Naive thymus-derived CD8-positive, alpha-beta T cell (primary cell): ENCODE data around the gene CRELD1. TPM values are rescaled to one million over a fixed set of nuclear protein-coding genes. Genes with fewer than 3 reads are reported as not detected.

Experiments
- ATAC-seq, 2 donors: fragments of 150-1000 bp; cut with Tn5 transposase in 1 of 2; sonication (Bioruptor Pico), chemical (Tn5 transposase) in 1 of 2; 1 replicate in 1 of 2; 2 replicates in 1 of 2; pipeline ENCODE4 v1.10.0; 2021; ENCODE audit warnings: mild to moderate bottlenecking in 2 of 2, moderate library complexity in 2 of 2
- POLR2A ChIA-PET: fragments of 350-600 bp; sonication (Branson Sonifier 250); formaldehyde crosslinking; loops from one replicate; lab custom pipeline; 2021; ENCODE audit warnings: antibody characterized with exemption; lab: Charles Lee
- DNase-seq, 10 donors: peaks; one replicate each; pipeline versions ENCODE4 v3.0.0 to v3.0.0-alpha.2; 2020 to 2022
- H3K27ac Mint-ChIP-seq, 10 donors: one replicate each; pipeline ENCODE4 v1.8.0; 2020 to 2022; ENCODE audit warnings: mild to moderate bottlenecking in 10 of 10, mixed read lengths in 10 of 10, moderate library complexity in 4 of 10, inconsistent platforms in 1 of 10
- H3K27me3 Mint-ChIP-seq, 5 donors: one replicate each; pipeline ENCODE4 v1.8.0; 2021 to 2022; ENCODE audit warnings: mixed read lengths in 5 of 5
- H3K36me3 Mint-ChIP-seq, 3 donors: one replicate each; pipeline ENCODE4 v1.8.0; 2020 to 2022; ENCODE audit warnings: mixed read lengths in 3 of 3, mild to moderate bottlenecking in 2 of 3, inconsistent platforms in 1 of 3
- H3K4me1 Mint-ChIP-seq, 4 donors: one replicate each; pipeline ENCODE4 v1.8.0; 2021 to 2022; ENCODE audit warnings: mixed read lengths in 4 of 4
- H3K4me3 Mint-ChIP-seq, 10 donors: one replicate each; pipeline ENCODE4 v1.8.0; 2020 to 2022; ENCODE audit warnings: mild to moderate bottlenecking in 10 of 10, mixed read lengths in 10 of 10, moderate library complexity in 6 of 10, inconsistent platforms in 1 of 10
- H3K9me3 Mint-ChIP-seq, 9 donors: one replicate each; pipeline ENCODE4 v1.8.0; 2020 to 2022; ENCODE audit warnings: mixed read lengths in 9 of 9, mild to moderate bottlenecking in 3 of 9, inconsistent platforms in 1 of 9, moderate library complexity in 1 of 9
- polyA plus RNA-seq, 3 donors: library from polyadenylated mRNA; unstranded; fragments of 300-500 nt; fragmentation: Illumina TruSeq; gene quantifications; one replicate each; pipeline ENCODE4 v1.2.3, GENCODE V29; 2021
- total RNA-seq, 8 experiments: library from RNA in 2 of 8; stranded (reverse) in 2 of 8; gene quantifications; one replicate each; pipeline ENCODE4 v1.2.3 and lab custom pipeline; 2021 to 2026

Gene CRELD1
- total and polyA plus RNA-seq, 5 experiments from 2014 or later = 25.5 to 58.3 (median 33.3) TPM

GRCh38 chr3:9976721-9977709, 43.4 kb downstream of the CRELD1 start:
- POLR2A ChIA-PET = interaction anchor here (1.6 kb wide), 1 partner anchor 9 kb away, joined by 5 read pairs; the partner anchor contains the start of gene EMC3
- no peak for DNase-seq

GRCh38 chr3:9978710-9979305, 45.2 kb downstream of the CRELD1 start:
- no peak overlapping the region for H3K27ac Mint-ChIP-seq

More at GRCh38 chr3:9976721-9977709, 43.4 kb downstream of the CRELD1 start:
- Mint-ChIP-seq H3K27ac (peak overlapping the region in 1 of 10 donors; percentile 36), H3K4me3 (no peak overlapping the region), H3K9me3 (no peaks in the 10 kb centered on the region), H3K36me3 (peaks cover 0 to 81% (median 16%) of the 10 kb centered on the region in 3 donors), H3K27me3 (no peaks in the 10 kb centered on the region), H3K4me1 (peaks cover 5 to 22% (median 14%) of the 10 kb centered on the region in 4 donors)
- ATAC-seq = no peak

GRCh38 chr3:9980251-9980650, 46.6 kb downstream of the CRELD1 start:
- POLR2A ChIA-PET = interaction anchor here (0.7 kb wide), 1 partner anchor 28 kb away, joined by 3 read pairs; no protein-coding TSS in a partner anchor
- no peak for DNase-seq
- ATAC-seq = no peak
- Mint-ChIP-seq H3K9me3 (no peaks in the 10 kb centered on the region), H3K36me3 (peaks cover 0 to 64% (median 4%) of the 10 kb centered on the region in 3 donors), H3K4me1 (peaks cover 5 to 34% (median 22%) of the 10 kb centered on the region in 4 donors), H3K4me3 (no peak overlapping the region), H3K27ac (no peak overlapping the region), H3K27me3 (no peaks in the 10 kb centered on the region)

More at GRCh38 chr3:9978710-9979305, 45.2 kb downstream of the CRELD1 start:
- no peak overlapping the region for H3K4me3 Mint-ChIP-seq
- no peaks in the 10 kb centered on the region for H3K27me3 Mint-ChIP-seq
- no peaks in the 10 kb centered on the region for H3K9me3 Mint-ChIP-seq
- POLR2A ChIA-PET = no interaction called here
- peaks cover 5 to 28% (median 18%) of the 10 kb centered on the region in 4 donors for H3K4me1 Mint-ChIP-seq
- peaks cover 0 to 73% (median 10%) of the 10 kb centered on the region in 3 donors for H3K36me3 Mint-ChIP-seq
- DNase-seq = no peak
- ATAC-seq = no peak

GRCh38 chr3:9986230-9986725, 52.6 kb downstream of the CRELD1 start:
- Mint-ChIP-seq H3K4me1 (peaks cover 7 to 46% (median 32%) of the 10 kb centered on the region in 4 donors), H3K27ac (peak overlapping the region; percentile 92 to 100 (median 99)), H3K9me3 (no peaks in the 10 kb centered on the region), H3K36me3 (peaks cover 0 to 13% (median 0%) of the 10 kb centered on the region in 3 donors), H3K4me3 (peak overlapping the region; percentile 91 to 98 (median 96)), H3K27me3 (peaks cover 0 to 2% (median 0%) of the 10 kb centered on the region in 5 donors)
- peak; percentile 61 to 66 for ATAC-seq
- POLR2A ChIA-PET = interaction anchor here (0.5 to 2.7 kb wide), 13 partner anchors 9 to 294 kb away, joined by 3 to 26 read pairs (median 5); partner anchors contain the start of genes ARPC4, CRELD1, FANCD2 and PRRT3
- no peak for DNase-seq

GRCh38 chr3:9994086-9994844, 60.6 kb downstream of the CRELD1 start:
- H3K9me3 Mint-ChIP-seq = no peaks in the 10 kb centered on the region
- no peaks in the 10 kb centered on the region for H3K4me1 Mint-ChIP-seq
- POLR2A ChIA-PET = no interaction called here
- H3K27me3 Mint-ChIP-seq = no peaks in the 10 kb centered on the region
- no peak overlapping the region for H3K4me3 Mint-ChIP-seq
- DNase-seq = no peak
- H3K27ac Mint-ChIP-seq = no peak overlapping the region
- ATAC-seq = no peak
- H3K36me3 Mint-ChIP-seq = peaks cover 0 to 14% (median 2%) of the 10 kb centered on the region in 3 donors

Other genes starting within 250 kb of the CRELD1 start
- under 1 TPM in 1 of 2 experiments, not detected in 1; 0.55 TPM for gene CPNE9, start 230.0 kb upstream of the CRELD1 start, total RNA-seq
- gene CPNE9, start 230.0 kb upstream of the CRELD1 start, polyA plus RNA-seq = not detected
- 10 to 100 TPM; 41.2 to 43.9 TPM for gene BRPF1, start 202.1 kb upstream of the CRELD1 start, total RNA-seq
- gene BRPF1, start 202.1 kb upstream of the CRELD1 start, polyA plus RNA-seq = 10 to 100 TPM in 2 of 3 donors, 1 to 10 TPM in 1; 8.8 to 24.9 (median 10.8) TPM
- 10 to 100 TPM; 25.7 to 27.0 TPM for gene OGG1, start 183.9 kb upstream of the CRELD1 start, total RNA-seq
- 10 to 100 TPM; 15.3 to 20.7 (median 18.0) TPM for gene OGG1, start 183.9 kb upstream of the CRELD1 start, polyA plus RNA-seq
- gene CAMK1, start 163.9 kb upstream of the CRELD1 start, total RNA-seq = under 1 TPM; 0.31 to 0.96 TPM
- 1 to 10 TPM in 2 of 3 donors, under 1 TPM in 1; 0.17 to 1.1 (median 1.1) TPM for gene CAMK1, start 163.9 kb upstream of the CRELD1 start, polyA plus RNA-seq
- 10 to 100 TPM; 33.3 to 35.9 TPM for gene TADA3, start 141.4 kb upstream of the CRELD1 start, total RNA-seq
- 10 to 100 TPM; 38.2 to 51.2 (median 44.1) TPM for gene TADA3, start 141.4 kb upstream of the CRELD1 start, polyA plus RNA-seq
- gene ARPC4, start 140.8 kb upstream of the CRELD1 start, total RNA-seq = 100 to 1,000 TPM; 134 to 146 TPM
- 100 to 1,000 TPM; 201 to 229 (median 225) TPM for gene ARPC4, start 140.8 kb upstream of the CRELD1 start, polyA plus RNA-seq
- gene TTLL3, start 123.6 kb upstream of the CRELD1 start, total RNA-seq = 10 to 100 TPM; 64.5 to 65.6 TPM
- 1 to 10 TPM; 1.3 to 2.5 (median 2.2) TPM for gene TTLL3, start 123.6 kb upstream of the CRELD1 start, polyA plus RNA-seq
- 10 to 100 TPM; 44.0 to 52.8 TPM for gene RPUSD3, start 89.8 kb upstream of the CRELD1 start, total RNA-seq
- 10 to 100 TPM; 55.6 to 62.4 (median 59.1) TPM for gene RPUSD3, start 89.8 kb upstream of the CRELD1 start, polyA plus RNA-seq
- under 1 TPM in 1 of 2 experiments, not detected in 1; 0.31 TPM for gene CIDEC, start 53.6 kb upstream of the CRELD1 start, total RNA-seq
- under 1 TPM in 1 of 3 donors, not detected in 2; 0.26 TPM for gene CIDEC, start 53.6 kb upstream of the CRELD1 start, polyA plus RNA-seq
- 10 to 100 TPM; 38.0 to 40.4 TPM for gene JAGN1, start 43.2 kb upstream of the CRELD1 start, total RNA-seq
- 10 to 100 TPM; 38.4 to 48.5 (median 39.8) TPM for gene JAGN1, start 43.2 kb upstream of the CRELD1 start, polyA plus RNA-seq
- 1 to 10 TPM in 1 of 2 experiments, under 1 TPM in 1; 0.88 to 1.3 TPM for gene IL17RE, start 31.0 kb upstream of the CRELD1 start, total RNA-seq
- gene IL17RE, start 31.0 kb upstream of the CRELD1 start, polyA plus RNA-seq = under 1 TPM in 2 of 3 donors, not detected in 1; 0.16 to 0.64 TPM
- gene IL17RC, start 16.7 kb upstream of the CRELD1 start, total RNA-seq = under 1 TPM; 0.39 to 0.66 TPM
- gene IL17RC, start 16.7 kb upstream of the CRELD1 start, polyA plus RNA-seq = 10 to 100 TPM in 1 of 3 donors, 1 to 10 TPM in 2; 9.5 to 10.0 (median 9.8) TPM
- 1 to 10 TPM; 5.5 to 6.3 TPM for gene PRRT3, start 18.6 kb downstream of the CRELD1 start, total RNA-seq
- 1 to 10 TPM; 2.2 to 4.4 (median 3.1) TPM for gene PRRT3, start 18.6 kb downstream of the CRELD1 start, polyA plus RNA-seq
- gene EMC3, start 53.0 kb downstream of the CRELD1 start, total RNA-seq = 10 to 100 TPM; 31.3 to 35.6 TPM
- 10 to 100 TPM; 52.6 to 61.5 (median 55.4) TPM for gene EMC3, start 53.0 kb downstream of the CRELD1 start, polyA plus RNA-seq
- 10 to 100 TPM; 21.5 to 25.5 TPM for gene FANCD2, start 92.6 kb downstream of the CRELD1 start, total RNA-seq
- 1 to 10 TPM; 3.9 to 5.6 (median 4.7) TPM for gene FANCD2, start 92.6 kb downstream of the CRELD1 start, polyA plus RNA-seq
- not detected for gene FANCD2OS, start 174.4 kb downstream of the CRELD1 start, total RNA-seq
- not detected for gene FANCD2OS, start 174.4 kb downstream of the CRELD1 start, polyA plus RNA-seq
- 10 to 100 TPM; 59.8 to 67.7 TPM for gene BRK1, start 181.8 kb downstream of the CRELD1 start, total RNA-seq
- gene BRK1, start 181.8 kb downstream of the CRELD1 start, polyA plus RNA-seq = 100 to 1,000 TPM; 202 to 259 (median 250) TPM
- gene VHL, start 207.9 kb downstream of the CRELD1 start, total RNA-seq = 10 to 100 TPM; 71.5 to 78.8 TPM
- 10 to 100 TPM; 11.4 to 36.1 (median 16.0) TPM for gene VHL, start 207.9 kb downstream of the CRELD1 start, polyA plus RNA-seq
- gene IRAK2, start 231.1 kb downstream of the CRELD1 start, total RNA-seq = 1 to 10 TPM; 4.3 to 4.4 TPM
- 1 to 10 TPM; 2.9 to 6.0 (median 5.1) TPM for gene IRAK2, start 231.1 kb downstream of the CRELD1 start, polyA plus RNA-seq